Measurements from ENCODE around the gene RHBG. TPM values are rescaled to one million over a fixed set of nuclear protein-coding genes. Genes with fewer than 3 reads are reported as not detected.

The RHBG gene
- total and polyA plus RNA-seq, 2 experiments from 2014 or later, result 3.3 to 11.9 TPM

GRCh38 chr1:156399355-156400125 lies 30.5 kb downstream of the RHBG start:
- Histone ChIP-seq H2AFZ (no peak overlapping the region), H3K36me3 (replicated peaks; ENCODE audit: insufficient read depth, low read depth) (no peaks in the 10 kb centered on the region), H3K4me1 (ENCODE audit: insufficient read depth) (no peaks in the 10 kb centered on the region), H3K27ac (no peak overlapping the region), H3K9me3 (ENCODE audit: low read depth) (no peaks in the 10 kb centered on the region), H3K27me3 (peaks cover 18% of the 10 kb centered on the region), H3K79me2 (no peaks in the 10 kb centered on the region), H4K20me1 (ENCODE audit: insufficient read depth, poor library complexity, severe bottlenecking) (no peaks in the 10 kb centered on the region), H3K4me3 (no peak overlapping the region), H3K4me2 (no peak overlapping the region), H3K9me2 (replicated peaks; ENCODE audit: insufficient read depth) (no peaks in the 10 kb centered on the region)
- DNase-seq (ENCODE audit: low spot score), result no peak
- TF ChIP-seq EZH2 (IDR thresholded peaks at IDR 0.05; ENCODE audit: borderline replicate concordance) (no peak), EZH2phosphoT487 (IDR thresholded peaks at IDR 0.05; ENCODE audit: low read depth, severe bottlenecking, unreplicated experiment) (no peak)
- TF ChIP-seq, protein P1, sequence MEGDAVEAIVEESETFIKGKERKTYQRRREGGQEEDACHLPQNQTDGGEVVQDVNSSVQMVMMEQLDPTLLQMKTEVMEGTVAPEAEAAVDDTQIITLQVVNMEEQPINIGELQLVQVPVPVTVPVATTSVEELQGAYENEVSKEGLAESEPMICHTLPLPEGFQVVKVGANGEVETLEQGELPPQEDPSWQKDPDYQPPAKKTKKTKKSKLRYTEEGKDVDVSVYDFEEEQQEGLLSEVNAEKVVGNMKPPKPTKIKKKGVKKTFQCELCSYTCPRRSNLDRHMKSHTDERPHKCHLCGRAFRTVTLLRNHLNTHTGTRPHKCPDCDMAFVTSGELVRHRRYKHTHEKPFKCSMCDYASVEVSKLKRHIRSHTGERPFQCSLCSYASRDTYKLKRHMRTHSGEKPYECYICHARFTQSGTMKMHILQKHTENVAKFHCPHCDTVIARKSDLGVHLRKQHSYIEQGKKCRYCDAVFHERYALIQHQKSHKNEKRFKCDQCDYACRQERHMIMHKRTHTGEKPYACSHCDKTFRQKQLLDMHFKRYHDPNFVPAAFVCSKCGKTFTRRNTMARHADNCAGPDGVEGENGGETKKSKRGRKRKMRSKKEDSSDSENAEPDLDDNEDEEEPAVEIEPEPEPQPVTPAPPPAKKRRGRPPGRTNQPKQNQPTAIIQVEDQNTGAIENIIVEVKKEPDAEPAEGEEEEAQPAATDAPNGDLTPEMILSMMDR (IDR thresholded peaks at IDR 0.05; ENCODE audit: poor library complexity), result no peak
- 59% methylated on average over 10 of the region's 10 CpGs for WGBS (ENCODE audit: low lambda C conversion rate, missing lambda C conversion rate)

DNA sequence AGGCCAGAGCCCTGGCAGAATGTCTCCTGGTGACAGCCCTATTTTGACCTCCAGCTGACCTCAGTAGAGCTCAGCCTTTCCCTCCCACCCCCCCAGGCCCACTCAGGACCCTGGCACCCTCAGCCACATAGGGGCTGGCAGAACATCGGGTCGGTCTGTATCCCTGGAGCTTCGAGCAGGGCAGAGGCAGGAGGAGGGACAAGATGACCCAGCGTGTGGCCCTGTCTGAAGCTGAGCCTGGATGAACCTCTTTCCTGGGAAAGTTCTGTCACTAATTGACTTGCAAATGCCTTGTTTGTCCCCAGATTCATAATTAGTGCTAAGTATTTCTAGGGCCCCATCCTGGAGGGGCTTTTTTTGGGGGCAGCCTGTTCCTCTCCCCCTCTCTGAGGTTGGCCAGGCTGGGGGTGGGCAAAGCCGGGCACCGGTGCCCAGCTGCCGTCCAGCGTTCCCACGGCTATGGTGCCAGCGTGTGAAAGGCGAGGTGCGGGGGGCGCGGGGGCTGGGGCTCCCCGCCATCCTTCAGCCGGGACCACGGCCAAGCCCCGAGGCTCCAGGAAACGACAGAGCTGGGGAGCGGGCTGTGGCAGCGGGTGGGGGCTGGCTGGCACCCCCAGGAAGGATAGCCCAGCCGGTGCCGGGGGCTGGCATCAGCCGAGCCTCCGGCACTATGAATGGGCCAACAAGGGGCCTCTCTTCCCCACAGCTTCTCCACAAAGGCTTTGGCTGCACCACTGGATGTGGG lies 31.4 kb downstream of the RHBG start:
- no peak overlapping the region for H2AFZ ChIP-seq
- H3K36me3 ChIP-seq (replicated peaks; ENCODE audit: insufficient read depth, low read depth), result no peaks in the 10 kb centered on the region
- H3K9me2 ChIP-seq (replicated peaks; ENCODE audit: insufficient read depth), result no peaks in the 10 kb centered on the region
- H3K27ac ChIP-seq, result no peak overlapping the region
- DNase-seq (ENCODE audit: low spot score), result no peak
- peaks cover 25% of the 10 kb centered on the region for H3K27me3 ChIP-seq
- H3K4me2 ChIP-seq, result no peak overlapping the region
- 78% methylated on average over 18 of the region's 25 CpGs for WGBS (ENCODE audit: low lambda C conversion rate, missing lambda C conversion rate)
- no peaks in the 10 kb centered on the region for H3K9me3 ChIP-seq (ENCODE audit: low read depth)
- TF ChIP-seq, protein P1 (IDR thresholded peaks at IDR 0.05; ENCODE audit: poor library complexity), result no peak
- TF ChIP-seq EZH2phosphoT487 (IDR thresholded peaks at IDR 0.05; ENCODE audit: low read depth, severe bottlenecking, unreplicated experiment) (no peak), EZH2 (IDR thresholded peaks at IDR 0.05; ENCODE audit: borderline replicate concordance) (no peak)
- H3K4me1 ChIP-seq (ENCODE audit: insufficient read depth), result no peaks in the 10 kb centered on the region
- H3K79me2 ChIP-seq, result no peaks in the 10 kb centered on the region
- no peak overlapping the region for H3K4me3 ChIP-seq
- H4K20me1 ChIP-seq (ENCODE audit: insufficient read depth, poor library complexity, severe bottlenecking), result no peaks in the 10 kb centered on the region

GRCh38 chr1:156401041-156401574 lies 32.1 kb downstream of the RHBG start:
- no peak for TF ChIP-seq EZH2 (IDR thresholded peaks at IDR 0.05; ENCODE audit: borderline replicate concordance)
- no peak for TF ChIP-seq EZH2phosphoT487 (IDR thresholded peaks at IDR 0.05; ENCODE audit: low read depth, severe bottlenecking, unreplicated experiment)
- TF ChIP-seq, protein P1 (IDR thresholded peaks at IDR 0.05; ENCODE audit: poor library complexity), result no peak
- DNase-seq (ENCODE audit: low spot score), result no peak
- H3K79me2 ChIP-seq, result no peaks in the 10 kb centered on the region
- H3K27me3 ChIP-seq, result peaks cover 32% of the 10 kb centered on the region
- H4K20me1 ChIP-seq (ENCODE audit: insufficient read depth, poor library complexity, severe bottlenecking), result no peaks in the 10 kb centered on the region
- 63% methylated on average over 6 of the region's 6 CpGs for WGBS (ENCODE audit: low lambda C conversion rate, missing lambda C conversion rate)
- H3K27ac ChIP-seq, result no peak overlapping the region
- H2AFZ ChIP-seq, result no peak overlapping the region
- no peaks in the 10 kb centered on the region for H3K4me1 ChIP-seq (ENCODE audit: insufficient read depth)
- H3K4me3 ChIP-seq, result no peak overlapping the region
- H3K9me3 ChIP-seq (ENCODE audit: low read depth), result no peaks in the 10 kb centered on the region
- no peak overlapping the region for H3K4me2 ChIP-seq
- no peaks in the 10 kb centered on the region for H3K36me3 ChIP-seq (replicated peaks; ENCODE audit: insufficient read depth, low read depth)
- H3K9me2 ChIP-seq (replicated peaks; ENCODE audit: insufficient read depth), result no peaks in the 10 kb centered on the region

Measured in hepatocyte (in vitro differentiated cells).